Activated naive CD4-positive, alpha-beta T cell treated with anti-CD3 and anti-CD28 coated beads for 36 hours (primary cell): ENCODE data around the gene ACSM6. TPM values are rescaled to one million over a fixed set of nuclear protein-coding genes. Genes with fewer than 3 reads are reported as not detected.

Experiments
- CTCF ChIA-PET: fragments of 350-600 bp; sonication (Branson Sonifier 250); formaldehyde crosslinking; loops from one replicate; lab custom pipeline; 2021; ENCODE audit warnings: antibody characterized with exemption; lab: Charles Lee
- DNase-seq: peaks from one replicate; pipeline ENCODE4 v3.0.0-alpha.2; 2020
- H3K27ac Mint-ChIP-seq: one replicate; pipeline ENCODE4 v1.8.0; 2021; ENCODE audit warnings: mild to moderate bottlenecking, mixed read lengths
- H3K27me3 Mint-ChIP-seq: one replicate; pipeline ENCODE4 v1.8.0; 2021; ENCODE audit warnings: low read depth, mixed read lengths
- H3K36me3 Mint-ChIP-seq: one replicate; pipeline ENCODE4 v1.8.0; 2021; ENCODE audit warnings: low read depth, mixed read lengths
- H3K4me1 Mint-ChIP-seq: one replicate; pipeline ENCODE4 v1.8.0; 2021; ENCODE audit warnings: low read depth, mixed read lengths
- H3K4me3 Mint-ChIP-seq: one replicate; pipeline ENCODE4 v1.8.0; 2021; ENCODE audit warnings: mild to moderate bottlenecking, moderate library complexity, mixed read lengths
- H3K9me3 Mint-ChIP-seq: one replicate; pipeline ENCODE4 v1.8.0; 2021; ENCODE audit warnings: mixed read lengths
- intact Hi-C: fragments of 100-400 bp; cut with micrococcal nuclease; formaldehyde crosslinking; loops from one replicate; pipeline ENCODE4 v1.15.1; 2023
- total RNA-seq, 2 experiments: library from RNA; stranded (reverse); gene quantifications; one replicate each; pipeline ENCODE4 v1.2.3, GENCODE V29; 2021

Gene ACSM6
- total RNA-seq, 2 experiments from 2014 or later = not detected

- CTCF ChIA-PET = no interaction called here
- DNase-seq = no peak
- H3K27me3 Mint-ChIP-seq = no peaks in the 10 kb centered on the region
- no peak overlapping the region for H3K27ac Mint-ChIP-seq
- H3K9me3 Mint-ChIP-seq = no peaks in the 10 kb centered on the region
- H3K4me3 Mint-ChIP-seq = no peak overlapping the region
- H3K36me3 Mint-ChIP-seq = no peaks in the 10 kb centered on the region
- intact Hi-C loops = no loop called here
- no peaks in the 10 kb centered on the region for H3K4me1 Mint-ChIP-seq
Observed at GRCh38 chr10:95277614-95278013, 83.6 kb downstream of the ACSM6 start.

Other genes starting within 250 kb of the ACSM6 start
- gene CYP2C8, start 124.7 kb upstream of the ACSM6 start, total RNA-seq = not detected
- under 1 TPM; 0.27 to 0.33 TPM for gene PDLIM1, start 96.8 kb downstream of the ACSM6 start, total RNA-seq